Psoas muscle (tissue), 8 donors: ENCODE measurements around the gene PLAC1. TPM values are rescaled to one million over a fixed set of nuclear protein-coding genes. Genes with fewer than 3 reads are reported as not detected.

Experiments used
- ATAC-seq, 4 donors: fragments of 200-7000 bp; cut with Tn5 transposase; one replicate each; pipeline ENCODE4 v1.9.1; 2020; ENCODE audit warnings: moderate library complexity in 3 of 4, mild to moderate bottlenecking in 2 of 4
- DNase-seq, 2 donors: peaks; one replicate each; pipeline ENCODE4 v3.0.0-alpha.2; 2020
- H3K27ac ChIP-seq: fragments of 200-600 bp; one replicate; pipeline ENCODE4 v1.8.0; 2022
- H3K27me3 ChIP-seq, 3 donors: fragments of 200-600 bp in 1 of 3; one replicate each; pipeline versions ENCODE4 v1.6.1 to v1.8.0; 2013 to 2022; ENCODE audit warnings: low read length in 2 of 3, mild to moderate bottlenecking in 2 of 3, moderate library complexity in 1 of 3; ENCODE audit not compliant: insufficient read depth in 3 of 3
- H3K36me3 ChIP-seq, 2 donors: fragments of 200-600 bp in 1 of 2; one replicate each; pipeline versions ENCODE4 v1.6.1 to v1.8.0; 2013 to 2022; ENCODE audit warnings: low read depth in 1 of 2, mild to moderate bottlenecking in 1 of 2, moderate library complexity in 1 of 2; ENCODE audit not compliant: insufficient read depth in 1 of 2
- H3K4me1 ChIP-seq: fragments of 200-600 bp; one replicate; pipeline ENCODE4 v1.8.0; 2022
- H3K4me3 ChIP-seq: fragments of 200-600 bp; one replicate; pipeline ENCODE4 v1.8.0; 2022; ENCODE audit warnings: mild to moderate bottlenecking
- H3K9me3 ChIP-seq: fragments of 200-600 bp; one replicate; pipeline ENCODE4 v1.8.0; 2022
- CTCF ChIP-seq: fragments of 200-600 bp; IDR thresholded peaks from one replicate; pipeline ENCODE4 v1.8.0; 2022; ENCODE audit warnings: antibody characterized with exemption
- WGBS, 3 donors: extraction: QIAGEN DNeasy Blood & Tissue Kit; methylation state at CpG; one replicate each; pipeline versions ENCODE4 v1.1.6 to v1.1.7; 2013; 5-methylcytosine and 5-hydroxymethylcytosine counted together
- intact Hi-C, 2 donors: fragments of 100-400 bp; cut with DNase I; formaldehyde crosslinking; loops; one replicate each; pipeline versions ENCODE4 v1.11.0 to v1.14.2; 2022
- polyA plus RNA-seq, 3 donors: library from polyadenylated mRNA; stranded (reverse); fragments of 200-250 nt; gene quantifications; one replicate each; pipeline ENCODE4 v1.2.3, GENCODE V29; 2013
- total RNA-seq, 4 donors: library from RNA; stranded (reverse); fragmentation: NEBNext Ultra II Directional in 2 of 4; extraction: Animal tissue kit (Norgen Biotek cat#: 25700) in 2 of 4; gene quantifications; one replicate each; pipeline versions ENCODE4 v1.2.1 to v1.2.4, GENCODE V29; 2021 to 2023
- donor health status: healthy with polysubstance abuse.
- donor health status: DM: no; HTN: no; CAD: no; lungs with moderate emphysema.
- donor health status: Bipolar disorder and iron deficiency.
- donor health status: healthy.
- donor health status: DM: yes; HTN: yes; CAD: no.
- donor health status: DM: no; HTN: no; CAD: no.
- donor health status: DM: no; HTN: no; CAD: no.
- donor health status: DM: yes; HTN: yes; CAD: no.

PLAC1 gene
- total and polyA plus RNA-seq, 7 donors = 0.13 to 3.0 (median 0.32) TPM; not detected in 2

GRCh38 chrX:134544513-134545151 is 113.6 kb downstream of the PLAC1 start:
- H3K4me3 ChIP-seq = peak overlapping the region; percentile 37
- H3K27me3 ChIP-seq = peaks cover 0 to 26% (median 0%) of the 10 kb centered on the region in 3 donors
- TF ChIP-seq CTCF = no peak
- H3K36me3 ChIP-seq = peaks cover 0 to 17% of the 10 kb centered on the region in 2 donors
- WGBS, 3 donors = 13 to 48% (median 30%) methylated on average over 20 to 52 of the region's 52 CpGs
- H3K27ac ChIP-seq = peak overlapping the region; percentile 10
- intact Hi-C loops = no loop called here
- no peaks in the 10 kb centered on the region for H3K9me3 ChIP-seq
- ATAC-seq (no peak), DNase-seq (no peak)
- no peaks in the 10 kb centered on the region for H3K4me1 ChIP-seq

- H3K27ac ChIP-seq = no peak overlapping the region
- H3K4me3 ChIP-seq = peak overlapping the region; percentile 37
- DNase-seq = no peak
- no peaks in the 10 kb centered on the region for H3K4me1 ChIP-seq
- H3K9me3 ChIP-seq = no peaks in the 10 kb centered on the region
- H3K36me3 ChIP-seq = peaks cover 0 to 17% of the 10 kb centered on the region in 2 donors
- H3K27me3 ChIP-seq = peaks cover 0 to 26% (median 0%) of the 10 kb centered on the region in 3 donors
- no peak for ATAC-seq
- no peak for TF ChIP-seq CTCF
- WGBS, 3 donors = 43 to 66% (median 43%) methylated on average over 6 of the region's 6 CpGs
- intact Hi-C loops = no loop called here
Observed at GRCh38 chrX:134544135-134544512, 114.1 kb downstream of the PLAC1 start.

- no peak overlapping the region for H3K27ac ChIP-seq
- peaks cover 0 to 26% (median 0%) of the 10 kb centered on the region in 3 donors for H3K27me3 ChIP-seq
- TF ChIP-seq CTCF = no peak
- H3K4me1 ChIP-seq = no peaks in the 10 kb centered on the region
- intact Hi-C loops = no loop called here
- DNase-seq (no peak), ATAC-seq (peak in 1 of 4 donors; percentile 2)
- H3K9me3 ChIP-seq = no peaks in the 10 kb centered on the region
- H3K4me3 ChIP-seq = no peak overlapping the region
- 34 to 52% (median 49%) methylated on average over 3 of the region's 3 CpGs for WGBS, 3 donors
- H3K36me3 ChIP-seq = peaks cover 0 to 17% of the 10 kb centered on the region in 2 donors
Observed at GRCh38 chrX:134543288-134543687, 115.0 kb downstream of the PLAC1 start.

- H3K27me3 ChIP-seq = peaks cover 0 to 22% (median 0%) of the 10 kb centered on the region in 3 donors
- DNase-seq (no peak), ATAC-seq (peak; percentile 40 to 69 (median 52))
- 37 to 44% (median 44%) methylated on average over 2 of the region's 2 CpGs for WGBS, 3 donors
- intact Hi-C loops = no loop called here
- no peak for TF ChIP-seq CTCF
- peaks cover 0 to 17% of the 10 kb centered on the region in 2 donors for H3K36me3 ChIP-seq
- no peak overlapping the region for H3K4me3 ChIP-seq
- H3K27ac ChIP-seq = peak overlapping the region; percentile 60
- no peaks in the 10 kb centered on the region for H3K4me1 ChIP-seq
- no peaks in the 10 kb centered on the region for H3K9me3 ChIP-seq
Observed at GRCh38 chrX:134542485-134542884, 115.8 kb downstream of the PLAC1 start.
